Type B pancreatic cell (in vitro differentiated cells): ENCODE data around the gene ANXA5. TPM values are rescaled to one million over a fixed set of nuclear protein-coding genes. Genes with fewer than 3 reads are reported as not detected.

Experiments used
- DNase-seq: peaks from one replicate; pipeline ENCODE4 v3.0.0; 2021; ENCODE audit warnings: mixed read lengths; ENCODE audit not compliant: unreplicated experiment; ENCODE audit errors: extremely low spot score
- H3K27ac Mint-ChIP-seq: 2 replicates; pipeline ENCODE4 v1.8.0; 2021; ENCODE audit warnings: mild to moderate bottlenecking, mixed read lengths
- H3K27me3 Mint-ChIP-seq: 2 replicates; pipeline ENCODE4 v1.8.0; 2021; ENCODE audit warnings: mixed read lengths
- H3K36me3 Mint-ChIP-seq: 2 replicates; pipeline ENCODE4 v1.8.0; 2021; ENCODE audit warnings: mixed read lengths
- H3K4me1 Mint-ChIP-seq: one replicate; pipeline ENCODE4 v1.8.0; 2021; ENCODE audit warnings: mixed read lengths; ENCODE audit not compliant: unreplicated experiment
- H3K4me3 Mint-ChIP-seq: 2 replicates; pipeline ENCODE4 v1.8.0; 2021; ENCODE audit warnings: mild to moderate bottlenecking, mixed read lengths
- H3K9me3 Mint-ChIP-seq: 2 replicates; pipeline ENCODE4 v1.8.0; 2021; ENCODE audit warnings: mixed read lengths
- total RNA-seq: library from RNA; stranded (reverse); gene quantifications from 2 replicates; pipeline ENCODE4 v1.2.1, GENCODE V29; 2021; ENCODE audit warnings: low replicate concordance
- TF ChIP-seq, protein P1 (sequence below): fragments of 200-600 bp; sonication (generic); conservative IDR thresholded peaks from 2 replicates; pipeline ENCODE4 v1.5.0; 2021; ENCODE audit warnings: antibody characterized with exemption, mild to moderate bottlenecking

Gene ANXA5
- total RNA-seq, 1 donor from 2014 or later, result 175 TPM

DNA sequence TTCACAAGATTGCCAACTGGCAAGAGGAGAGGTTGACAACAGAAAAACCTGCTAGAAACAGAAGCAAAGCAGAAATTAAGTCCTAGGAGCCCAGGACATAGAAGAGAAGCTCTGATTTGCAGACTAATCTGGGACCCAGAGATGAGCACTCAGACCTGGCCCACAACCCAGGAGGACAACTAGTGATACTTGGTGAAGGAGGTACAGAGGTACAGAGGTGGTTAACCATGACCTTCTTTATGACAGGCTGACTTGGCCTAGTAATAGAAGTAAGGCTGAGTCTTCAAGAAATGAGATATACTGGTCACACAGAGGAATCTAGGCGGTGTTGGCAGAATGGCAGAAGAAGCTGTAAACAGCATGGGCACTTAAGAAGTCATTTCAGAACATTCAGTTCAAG is 43.6 kb downstream of the ANXA5 start:
- H3K9me3 Mint-ChIP-seq, result no peaks in the 10 kb centered on the region
- no peak overlapping the region for H3K27ac Mint-ChIP-seq
- no peaks in the 10 kb centered on the region for H3K36me3 Mint-ChIP-seq
- TF ChIP-seq, protein P1, sequence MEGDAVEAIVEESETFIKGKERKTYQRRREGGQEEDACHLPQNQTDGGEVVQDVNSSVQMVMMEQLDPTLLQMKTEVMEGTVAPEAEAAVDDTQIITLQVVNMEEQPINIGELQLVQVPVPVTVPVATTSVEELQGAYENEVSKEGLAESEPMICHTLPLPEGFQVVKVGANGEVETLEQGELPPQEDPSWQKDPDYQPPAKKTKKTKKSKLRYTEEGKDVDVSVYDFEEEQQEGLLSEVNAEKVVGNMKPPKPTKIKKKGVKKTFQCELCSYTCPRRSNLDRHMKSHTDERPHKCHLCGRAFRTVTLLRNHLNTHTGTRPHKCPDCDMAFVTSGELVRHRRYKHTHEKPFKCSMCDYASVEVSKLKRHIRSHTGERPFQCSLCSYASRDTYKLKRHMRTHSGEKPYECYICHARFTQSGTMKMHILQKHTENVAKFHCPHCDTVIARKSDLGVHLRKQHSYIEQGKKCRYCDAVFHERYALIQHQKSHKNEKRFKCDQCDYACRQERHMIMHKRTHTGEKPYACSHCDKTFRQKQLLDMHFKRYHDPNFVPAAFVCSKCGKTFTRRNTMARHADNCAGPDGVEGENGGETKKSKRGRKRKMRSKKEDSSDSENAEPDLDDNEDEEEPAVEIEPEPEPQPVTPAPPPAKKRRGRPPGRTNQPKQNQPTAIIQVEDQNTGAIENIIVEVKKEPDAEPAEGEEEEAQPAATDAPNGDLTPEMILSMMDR, result no peak
- H3K4me1 Mint-ChIP-seq, result no peaks in the 10 kb centered on the region
- DNase-seq, result no peak
- H3K27me3 Mint-ChIP-seq, result no peaks in the 10 kb centered on the region
- H3K4me3 Mint-ChIP-seq, result no peak overlapping the region

DNA sequence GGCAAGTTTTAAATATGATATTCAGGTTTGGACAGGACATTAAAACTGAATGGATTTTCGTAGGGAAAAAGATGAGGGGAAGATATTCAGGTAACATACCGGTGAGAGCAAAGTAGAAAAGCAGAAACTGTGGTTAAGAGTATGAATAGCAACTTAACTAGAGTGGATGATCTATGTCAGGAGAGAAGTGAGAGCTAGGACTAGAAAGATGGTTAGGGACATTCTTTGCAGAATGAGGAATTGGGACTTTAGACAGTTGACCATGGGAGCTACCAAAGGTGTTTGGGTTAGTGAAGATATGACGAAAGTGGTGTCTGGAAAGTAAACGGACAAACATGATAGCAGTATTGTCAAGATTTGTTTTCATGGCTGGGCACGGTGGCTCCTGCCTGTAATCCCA is 45.2 kb downstream of the ANXA5 start:
- H3K4me3 Mint-ChIP-seq, result no peak overlapping the region
- H3K36me3 Mint-ChIP-seq, result no peaks in the 10 kb centered on the region
- TF ChIP-seq, protein P1, result no peak
- H3K9me3 Mint-ChIP-seq, result no peaks in the 10 kb centered on the region
- no peak for DNase-seq
- H3K27me3 Mint-ChIP-seq, result no peaks in the 10 kb centered on the region
- H3K4me1 Mint-ChIP-seq, result no peaks in the 10 kb centered on the region
- H3K27ac Mint-ChIP-seq, result no peak overlapping the region

DNA sequence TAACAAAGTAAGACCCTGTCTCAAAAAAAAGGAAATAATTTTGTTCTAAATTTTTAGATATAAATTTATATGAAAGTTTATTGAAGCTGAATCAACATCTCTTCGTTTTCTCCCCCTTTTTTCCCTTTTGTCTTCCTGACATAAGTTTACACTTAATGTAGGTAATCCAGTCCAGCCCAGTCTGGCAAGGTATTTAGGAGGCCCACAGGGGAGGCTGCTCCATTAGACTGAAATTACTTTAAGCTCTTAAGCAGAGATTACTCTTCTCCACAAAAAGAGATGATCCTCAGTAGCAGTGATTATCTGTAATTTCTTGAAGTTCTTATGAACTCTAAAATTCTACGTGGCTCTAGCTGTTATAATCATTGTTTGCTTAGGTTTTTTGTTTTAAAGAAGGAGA is 46.0 kb downstream of the ANXA5 start:
- H3K27ac Mint-ChIP-seq, result no peak overlapping the region
- H3K36me3 Mint-ChIP-seq, result no peaks in the 10 kb centered on the region
- TF ChIP-seq, protein P1, result no peak

DNA sequence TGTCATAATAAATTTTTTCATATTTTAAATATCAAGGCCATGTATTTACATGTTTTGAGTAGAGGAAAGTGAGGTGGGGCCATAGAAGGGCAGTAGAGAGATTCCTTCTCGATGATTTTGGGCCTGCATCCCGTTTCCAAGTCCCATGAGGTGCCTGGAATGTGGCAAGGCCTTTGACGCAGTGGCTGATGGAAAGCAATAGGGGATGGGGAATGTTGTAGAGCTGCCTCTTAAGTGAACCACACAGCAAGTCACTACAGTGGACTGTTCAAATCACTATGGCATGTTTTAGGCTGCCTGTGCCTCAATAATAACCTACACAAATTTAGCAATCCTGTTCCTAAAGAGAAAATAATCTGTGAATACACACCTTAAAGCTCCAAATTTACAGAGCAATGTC is 48.3 kb downstream of the ANXA5 start:
- Mint-ChIP-seq H3K4me3 (no peak overlapping the region), H3K4me1 (no peaks in the 10 kb centered on the region), H3K9me3 (no peaks in the 10 kb centered on the region), H3K27ac (no peak overlapping the region), H3K27me3 (peaks cover 3% of the 10 kb centered on the region), H3K36me3 (no peaks in the 10 kb centered on the region)
- TF ChIP-seq, protein P1, result no peak
- no peak for DNase-seq

More for the DNA sequence above, 46.0 kb downstream of the ANXA5 start:
- no peak for DNase-seq
- no peak overlapping the region for H3K4me3 Mint-ChIP-seq
- no peaks in the 10 kb centered on the region for H3K9me3 Mint-ChIP-seq
- no peaks in the 10 kb centered on the region for H3K4me1 Mint-ChIP-seq
- no peaks in the 10 kb centered on the region for H3K27me3 Mint-ChIP-seq

DNA sequence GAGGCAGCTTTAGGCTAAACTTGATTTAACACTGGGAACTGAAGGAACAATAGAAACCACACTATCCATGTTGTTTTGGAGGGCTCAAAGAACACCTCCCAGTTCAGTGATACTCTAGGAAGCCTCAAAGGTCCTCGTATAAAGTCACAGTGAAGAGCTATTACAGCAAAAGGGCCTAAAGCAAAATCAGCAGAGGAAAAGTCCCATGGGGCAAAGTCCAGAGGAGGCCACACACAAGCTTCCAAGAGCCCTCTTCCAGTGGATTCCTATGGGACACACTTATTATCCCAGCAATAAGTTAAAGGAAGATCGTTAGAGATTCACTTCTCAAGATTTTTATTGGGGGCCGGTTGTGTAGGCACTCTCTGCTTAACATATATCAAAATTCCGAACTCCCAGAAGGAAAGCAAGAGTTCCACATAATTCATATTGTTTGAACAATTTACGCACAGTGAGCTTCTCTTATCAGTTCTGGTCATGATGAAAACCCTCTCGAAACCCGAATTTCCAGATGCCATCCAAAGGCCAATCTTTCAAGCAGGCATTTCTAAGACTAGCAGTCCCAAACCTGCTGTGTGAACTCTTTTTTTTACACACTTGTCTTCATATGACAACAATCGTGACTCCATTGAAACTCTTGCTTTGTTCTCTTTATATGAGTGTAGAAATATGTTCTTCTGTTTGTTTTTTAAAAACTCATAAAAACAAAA is 53.7 kb downstream of the ANXA5 start:
- DNase-seq, result no peak
- Mint-ChIP-seq H3K4me1 (peaks cover 6% of the 10 kb centered on the region), H3K27me3 (peaks cover 3% of the 10 kb centered on the region), H3K4me3 (no peak overlapping the region), H3K9me3 (no peaks in the 10 kb centered on the region), H3K36me3 (no peaks in the 10 kb centered on the region), H3K27ac (no peak overlapping the region)
- TF ChIP-seq, protein P1, result no peak

DNA sequence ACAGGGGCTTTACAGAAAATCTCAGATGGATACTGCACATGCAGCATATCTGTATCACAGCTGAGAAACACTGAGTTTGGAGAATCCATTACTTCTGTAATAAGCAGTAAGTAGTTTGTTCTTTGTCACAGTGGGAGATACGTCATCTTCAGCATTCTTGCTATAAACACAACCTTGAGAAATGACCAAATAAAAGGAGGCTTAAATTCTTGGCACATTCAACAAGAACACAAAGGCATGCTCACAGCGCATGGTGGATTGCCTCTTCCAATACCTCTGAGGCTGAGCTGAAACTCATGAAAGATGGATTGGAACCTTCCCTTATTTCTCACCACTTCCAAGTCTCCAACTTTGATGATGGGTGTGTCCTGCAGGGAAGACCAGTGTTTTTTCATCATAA is 54.5 kb downstream of the ANXA5 start:
- no peak for DNase-seq
- H3K27me3 Mint-ChIP-seq, result peaks cover 3% of the 10 kb centered on the region
- TF ChIP-seq, protein P1, result no peak
- no peaks in the 10 kb centered on the region for H3K36me3 Mint-ChIP-seq
- no peak overlapping the region for H3K27ac Mint-ChIP-seq
- peaks cover 6% of the 10 kb centered on the region for H3K4me1 Mint-ChIP-seq
- H3K9me3 Mint-ChIP-seq, result no peaks in the 10 kb centered on the region
- no peak overlapping the region for H3K4me3 Mint-ChIP-seq
